Stimulated activated CD8-positive, alpha-beta memory T cell treated with anti-CD3 and anti-CD28 coated beads, Interleukin-4, amount 100 ng/mL, for 4 hours (primary cell): ENCODE results near the gene TNFRSF18.

Experiments
- DNase-seq, 2 donors: peaks; one replicate each; pipeline ENCODE4 v3.0.0-alpha.2; 2020; ENCODE audit warnings: low read depth in 2 of 2, low spot score in 1 of 2

Gene TNFRSF18

GRCh38 chr1:1240822-1241587 is 34.6 kb upstream of the TNFRSF18 start:
- no peak for DNase-seq

DNA sequence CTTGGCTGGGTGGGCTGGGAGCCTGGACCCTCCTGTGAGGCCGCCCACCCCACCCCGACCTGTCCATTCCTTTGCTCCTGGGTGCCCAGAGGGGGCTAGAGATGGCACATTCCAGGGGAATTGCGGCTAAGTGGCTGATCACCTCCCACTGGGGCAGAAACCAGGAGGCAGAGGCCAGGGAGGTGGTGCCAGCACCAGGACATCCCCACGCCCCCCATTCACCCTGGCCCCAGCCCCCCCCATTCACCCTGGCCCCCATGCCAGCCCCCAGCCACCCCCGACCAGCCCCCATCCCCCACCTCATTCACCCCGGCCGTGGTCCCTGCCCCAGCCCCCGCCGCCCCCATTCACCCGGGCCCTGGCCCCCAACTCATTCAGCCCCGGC is 33.9 kb upstream of the TNFRSF18 start:
- no peak for DNase-seq

GRCh38 chr1:1239614-1240347 is 33.4 kb upstream of the TNFRSF18 start:
- DNase-seq, result no peak

GRCh38 chr1:1239227-1239613 is 32.8 kb upstream of the TNFRSF18 start:
- no peak for DNase-seq

DNA sequence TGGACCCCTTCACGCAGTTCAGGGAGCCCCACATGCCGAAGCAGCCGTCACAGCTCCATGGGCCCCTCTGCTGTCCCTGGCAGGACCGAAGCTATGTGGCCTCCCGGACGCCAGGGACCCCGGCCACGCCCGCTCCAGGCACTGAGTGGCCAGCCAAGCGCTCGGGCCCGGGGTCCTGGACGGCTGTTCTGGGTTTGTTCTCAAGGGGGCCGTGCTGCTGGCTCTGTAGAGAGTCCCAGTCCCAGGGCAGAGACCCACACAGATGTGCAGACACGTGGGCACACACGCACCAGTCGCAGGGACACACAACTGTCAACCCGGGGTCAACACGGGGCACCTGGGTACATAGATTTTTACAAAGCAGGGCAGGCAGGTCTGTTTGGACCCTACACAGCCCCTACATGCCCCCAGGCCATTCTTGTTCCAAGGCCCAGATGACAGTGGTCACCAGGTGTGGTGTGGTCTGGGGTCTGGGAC is 32.3 kb upstream of the TNFRSF18 start:
- DNase-seq, result no peak

- no peak for DNase-seq
Observed at GRCh38 chr1:1237874-1238701, 31.7 kb upstream of the TNFRSF18 start.

DNA sequence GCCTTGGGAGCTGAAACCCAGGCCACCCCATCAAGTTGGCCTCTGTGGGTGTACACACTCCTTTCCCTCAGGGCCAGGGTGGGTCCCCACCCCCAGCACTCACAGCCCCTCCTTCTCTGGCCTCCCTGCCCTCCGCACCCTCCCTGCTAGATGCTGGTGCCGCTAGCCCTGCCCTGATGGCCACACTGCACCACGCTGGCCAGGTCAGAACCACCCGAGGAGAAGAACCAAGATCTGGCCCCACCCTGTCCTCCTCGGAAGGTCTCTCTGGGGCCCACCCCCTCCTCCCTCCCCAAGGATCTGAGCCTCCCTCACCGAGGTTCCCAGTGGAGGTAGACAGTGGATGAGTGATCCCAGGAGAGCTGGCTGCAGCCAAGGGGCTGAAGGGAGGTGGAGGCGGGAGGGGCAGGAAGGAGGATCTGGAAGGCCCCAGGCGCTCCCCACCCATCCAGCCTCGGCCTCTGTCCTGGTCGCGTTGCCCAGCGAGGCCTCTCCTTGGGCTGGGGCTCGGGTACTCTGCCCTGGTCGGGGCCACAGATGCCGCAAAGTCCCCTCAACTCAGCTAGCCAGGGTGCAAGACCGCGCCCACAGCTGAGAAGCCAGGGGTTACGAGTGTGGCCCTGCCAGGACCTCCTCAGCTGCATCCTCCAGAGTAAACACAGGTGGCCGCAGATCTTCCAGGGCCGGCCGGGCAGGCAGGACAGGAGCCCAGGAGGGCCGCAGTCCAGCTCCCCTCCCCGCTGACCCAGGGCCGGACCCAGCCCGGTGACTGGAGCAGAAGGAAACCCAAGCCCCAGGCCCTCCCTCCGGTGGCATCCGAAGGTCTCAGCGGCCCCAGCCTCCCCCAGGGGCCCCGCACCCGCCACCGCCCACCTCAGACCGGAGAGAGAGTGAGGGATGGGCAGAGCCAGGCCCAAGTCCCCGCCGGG is 30.8 kb upstream of the TNFRSF18 start:
- DNase-seq, result no peak

DNA sequence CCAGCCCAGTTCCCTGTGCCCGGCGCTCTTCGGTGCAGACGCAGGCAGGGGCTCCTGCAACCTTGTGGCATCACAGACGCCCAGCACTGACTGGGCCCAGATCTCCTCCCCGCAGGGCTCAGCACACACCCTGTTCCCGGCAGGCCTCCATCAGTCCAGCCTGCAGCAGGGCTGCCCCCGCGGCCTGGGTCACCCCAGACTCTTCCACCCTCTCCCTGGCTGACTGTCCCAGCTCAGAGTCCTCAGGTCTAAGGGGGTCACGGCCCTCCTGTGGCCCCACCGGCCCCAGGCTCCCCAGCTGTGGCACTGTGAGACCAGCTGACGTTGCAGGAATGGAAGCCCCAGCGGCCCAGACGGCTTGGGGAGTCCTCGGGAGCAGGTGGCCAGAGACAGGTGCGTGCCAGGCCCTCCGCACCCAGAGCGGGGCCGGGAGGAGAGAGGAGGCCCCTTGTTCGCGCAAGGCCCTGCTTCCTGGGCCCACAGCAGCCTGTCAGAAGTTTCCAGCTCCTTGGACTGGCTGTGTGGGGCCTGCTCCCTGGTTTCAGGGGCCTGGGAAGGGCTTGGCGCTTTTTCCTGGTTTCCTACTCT is 29.9 kb upstream of the TNFRSF18 start:
- DNase-seq, result no peak

GRCh38 chr1:1235016-1235744 is 28.8 kb upstream of the TNFRSF18 start:
- DNase-seq, result no peak

DNA sequence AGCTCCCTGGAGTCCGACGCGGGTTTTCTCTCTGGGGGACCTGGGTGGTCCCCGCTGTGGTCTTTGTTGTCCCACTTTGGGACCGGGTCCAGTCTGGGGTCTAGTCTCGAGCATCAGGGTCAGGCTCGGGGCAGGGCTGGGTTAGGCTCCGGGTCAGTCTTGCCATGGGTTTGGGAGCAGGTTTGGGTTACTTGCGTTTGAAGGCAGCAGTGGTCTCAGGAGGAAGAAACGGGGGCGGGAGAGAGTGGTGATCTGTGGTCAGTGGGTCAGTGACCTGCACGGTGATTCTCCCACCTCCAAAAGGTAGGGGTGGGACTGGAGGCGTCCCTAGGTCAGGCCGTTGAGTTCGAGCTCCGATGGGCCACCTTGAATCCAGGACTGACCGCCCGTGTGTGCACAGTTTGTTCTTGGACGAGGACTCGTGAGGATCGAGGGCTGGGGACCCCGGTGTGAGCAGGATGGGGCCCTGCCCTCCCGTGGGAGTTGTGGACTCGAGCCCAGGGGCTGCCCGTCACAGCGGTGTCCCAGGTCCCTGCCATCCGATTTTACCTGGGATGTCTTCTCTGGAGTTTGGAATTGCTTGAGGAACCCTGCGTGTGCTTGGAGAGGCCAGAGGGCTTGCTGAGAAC is 27.9 kb upstream of the TNFRSF18 start:
- no peak for DNase-seq

GRCh38 chr1:1233567-1233892 is 27.1 kb upstream of the TNFRSF18 start:
- DNase-seq, result no peak

- no peak for DNase-seq
Observed at GRCh38 chr1:1232796-1233566, 26.6 kb upstream of the TNFRSF18 start.

GRCh38 chr1:1232208-1232795 is 25.9 kb upstream of the TNFRSF18 start, which contains the start of gene B3GALT6:
B3GALT6 (plus strand) TSS chr1:1232237; CDS start chr1:1232279, 42 bp downstream.
- DNase-seq, result no peak

GRCh38 chr1:1231400-1232207 is 25.2 kb upstream of the TNFRSF18 start, which contains the start of gene SDF4:
SDF4 (minus strand) TSS chr1:1232001; CDS start chr1:1228772, 3,229 bp downstream.
- DNase-seq, result peak; percentile 90 to 95

DNA sequence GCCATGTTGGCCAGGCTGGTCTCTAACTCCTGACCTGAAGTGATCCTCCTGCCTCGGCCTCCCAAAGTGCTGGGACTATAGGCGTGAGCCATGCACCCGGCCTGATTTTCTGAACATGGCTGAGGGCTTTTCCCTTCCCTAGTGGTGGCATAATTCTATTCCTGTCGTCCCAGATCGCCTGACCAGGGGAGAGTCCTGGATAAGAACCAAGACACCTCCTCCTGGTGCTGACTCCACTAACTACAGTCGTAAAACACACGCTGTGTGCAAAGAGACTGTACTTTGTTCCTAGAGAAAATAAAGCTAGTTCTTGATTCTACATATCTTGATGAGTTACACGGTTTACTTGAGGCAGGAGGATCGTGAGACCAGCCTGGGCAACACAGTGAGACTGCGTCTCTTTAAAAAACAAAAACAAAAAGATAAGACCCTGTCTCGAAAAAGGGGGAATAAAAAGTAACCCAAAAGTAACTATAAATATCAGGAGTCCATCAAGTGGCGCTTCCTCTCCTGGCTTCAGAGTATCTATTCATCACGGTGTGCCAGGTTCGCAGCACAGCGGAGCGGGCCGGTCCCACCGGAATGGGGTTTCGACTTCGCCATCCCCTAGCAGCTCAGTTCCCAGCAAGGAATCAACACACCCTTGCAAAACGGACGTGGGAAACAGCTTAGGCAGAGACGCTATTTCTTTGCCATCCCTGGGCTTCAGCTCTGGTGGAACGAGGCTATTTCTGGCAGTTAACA is 24.4 kb upstream of the TNFRSF18 start:
- no peak for DNase-seq

GRCh38 chr1:1229770-1230169 is 23.4 kb upstream of the TNFRSF18 start:
- DNase-seq, result no peak
